Stimulated activated CD8-positive, alpha-beta memory T cell treated with anti-CD3 and anti-CD28 coated beads, Interleukin-15, amount 100 ng/mL, for 24 hours (primary cell): ENCODE data around the gene ARHGAP23.

ENCODE experiments used
- DNase-seq: peaks from one replicate; pipeline ENCODE4 v3.0.0-alpha.2; 2020; ENCODE audit warnings: low read depth

Gene ARHGAP23

DNA sequence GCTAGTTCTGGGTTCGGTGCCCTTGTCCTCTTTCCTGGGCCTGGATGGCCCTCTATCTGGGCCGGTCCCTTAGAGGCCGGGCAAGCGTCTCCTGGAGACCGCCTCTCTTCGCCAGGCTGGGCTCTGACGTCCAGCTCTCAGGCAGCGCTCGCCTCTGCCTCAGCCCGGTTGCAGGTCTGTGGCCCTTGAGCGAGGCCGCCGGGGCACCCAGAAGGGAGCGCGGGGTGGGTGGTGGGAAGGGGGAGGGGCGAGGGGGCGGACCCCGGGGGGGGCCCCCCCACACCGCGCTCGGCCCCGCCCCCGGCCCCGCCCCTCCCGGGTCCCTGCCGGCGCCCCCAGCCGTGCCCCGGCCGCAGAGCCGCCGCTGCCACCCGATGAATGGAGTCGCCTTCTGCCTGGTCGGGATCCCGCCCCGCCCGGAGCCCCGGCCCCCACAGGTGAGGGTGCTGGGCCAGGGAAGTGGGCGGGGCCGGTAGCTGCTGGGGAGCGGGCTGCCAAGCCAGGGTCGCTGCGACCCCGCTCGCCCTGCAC, at the start of gene ARHGAP23:
ARHGAP23 (plus strand) TSS at position 353 of the 531 bp plus-strand sequence; CDS start at position 375, 22 bp downstream.
- no peak for DNase-seq

DNA sequence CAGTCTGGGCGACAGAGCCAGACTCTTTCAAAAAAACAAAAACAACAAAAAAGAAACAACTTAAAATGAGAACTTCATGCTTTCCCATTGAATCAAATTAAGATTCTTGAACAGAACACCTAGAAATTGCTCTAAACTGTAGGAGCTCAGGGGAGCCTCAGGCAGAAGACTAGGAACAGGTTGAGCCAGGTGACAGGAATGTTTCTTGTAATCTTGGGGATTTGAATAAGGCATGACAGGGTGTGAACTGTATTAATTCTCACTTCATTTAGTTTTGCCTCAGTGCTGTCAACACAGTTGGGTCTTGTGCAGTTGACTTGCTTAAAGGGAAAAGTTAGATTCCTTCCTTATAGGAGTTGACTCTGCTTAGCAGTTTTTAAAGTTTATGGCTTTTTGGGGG, 48.8 kb upstream of the ARHGAP23 start:
- no peak for DNase-seq

GRCh38 chr17:38395090-38395489, 33.2 kb upstream of the ARHGAP23 start:
- no peak for DNase-seq

GRCh38 chr17:38397227-38397626, 31.0 kb upstream of the ARHGAP23 start:
- no peak for DNase-seq

GRCh38 chr17:38400286-38400685, 28.0 kb upstream of the ARHGAP23 start:
- no peak for DNase-seq

DNA sequence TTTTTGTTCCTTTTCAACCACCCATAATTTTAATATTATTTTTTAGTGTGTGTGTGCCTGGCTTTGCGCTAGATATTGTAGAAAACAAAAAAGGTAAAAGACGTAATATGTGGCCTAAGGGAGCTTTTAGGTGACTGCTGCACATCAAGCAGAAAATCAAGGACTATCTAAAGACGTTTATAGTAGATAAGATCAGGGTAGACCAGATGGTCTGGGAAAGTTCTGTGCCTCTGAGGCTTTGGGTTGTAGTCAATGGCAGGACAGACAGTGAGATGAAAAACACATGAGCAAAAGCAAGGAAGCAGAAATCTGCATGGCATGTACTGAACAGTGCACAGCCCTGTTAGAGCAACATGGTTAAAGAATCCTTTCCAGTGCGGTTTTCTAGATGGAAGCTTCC, 26.8 kb upstream of the ARHGAP23 start:
- DNase-seq: no peak

DNA sequence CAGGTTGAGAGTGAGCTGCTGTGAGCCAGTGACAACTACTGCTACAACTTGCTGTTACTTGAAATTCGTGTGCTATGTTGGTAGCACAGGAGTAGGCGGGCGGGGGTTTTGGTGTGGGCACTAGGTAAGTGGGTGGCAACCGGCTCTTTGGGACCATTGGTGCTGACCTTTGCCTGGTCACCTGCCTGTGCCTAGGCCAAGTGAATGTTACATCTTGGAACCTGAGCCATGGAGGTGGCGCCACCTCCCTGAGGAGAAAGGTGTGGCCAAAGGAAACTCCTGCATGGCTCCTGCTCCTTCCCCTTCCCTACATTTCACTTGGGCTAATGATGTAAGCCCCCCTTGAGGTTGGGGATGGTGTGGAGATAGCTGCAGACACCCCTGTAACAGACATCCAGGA, 25.4 kb upstream of the ARHGAP23 start:
- no peak for DNase-seq

DNA sequence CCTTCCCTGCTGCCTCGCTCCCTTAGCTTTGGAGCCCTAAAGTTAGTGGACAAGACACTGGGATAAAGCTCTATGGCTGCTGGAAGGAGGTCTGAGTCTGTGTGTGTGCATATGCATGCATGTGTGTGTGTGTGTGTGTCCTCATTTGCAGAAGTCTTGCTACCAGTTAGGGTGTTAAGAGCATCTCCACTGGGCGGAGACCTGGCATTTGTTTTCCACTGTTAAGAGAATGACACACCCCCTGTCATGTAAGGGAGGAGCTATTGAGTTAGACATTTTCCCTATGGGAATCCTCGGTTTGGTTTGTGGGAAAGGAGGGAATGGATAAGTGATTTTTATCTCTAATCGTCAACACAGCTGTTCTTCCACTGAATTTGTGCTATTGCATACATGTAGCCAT, 24.8 kb upstream of the ARHGAP23 start:
- no peak for DNase-seq

DNA sequence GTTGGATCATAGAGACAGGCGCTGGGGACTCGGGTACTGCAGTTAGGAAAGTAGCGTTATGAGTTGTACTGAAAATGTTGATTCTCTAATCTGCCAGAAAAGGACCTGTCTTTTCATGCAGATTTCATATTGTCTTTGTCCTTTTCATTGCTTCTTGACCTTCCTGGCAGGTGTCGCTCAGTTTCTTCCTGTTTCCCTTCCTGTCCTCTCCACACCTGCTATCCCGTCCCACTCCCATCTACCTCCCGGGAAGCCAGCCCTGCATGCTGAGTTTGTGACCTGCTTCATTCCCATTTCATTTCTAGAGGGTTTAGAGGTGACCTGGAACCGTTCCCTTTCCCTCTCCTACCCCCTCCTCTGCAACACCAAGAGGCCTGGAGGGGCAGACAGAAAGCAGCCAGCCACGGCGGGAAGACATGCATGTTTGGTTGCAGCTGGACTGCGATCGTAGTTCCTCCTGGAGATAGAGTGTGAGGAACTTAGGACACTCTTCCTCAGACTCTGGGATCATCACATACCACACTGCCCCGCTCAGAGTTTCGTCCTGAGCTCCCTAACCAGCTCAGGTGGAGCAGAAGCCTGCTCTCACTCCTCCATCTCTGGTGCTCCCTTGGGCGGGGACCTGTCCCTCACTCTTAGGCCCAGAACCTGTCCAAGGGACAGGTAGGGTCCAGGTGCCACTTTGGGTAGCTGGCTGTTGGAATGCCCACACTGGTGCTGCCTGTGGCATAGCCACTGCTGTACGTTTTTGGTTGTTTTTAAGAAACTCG, 23.9 kb upstream of the ARHGAP23 start:
- DNase-seq: no peak

- DNase-seq: no peak
Measured at GRCh38 chr17:38405654-38406053, 22.6 kb upstream of the ARHGAP23 start.

- no peak for DNase-seq
Measured at GRCh38 chr17:38410201-38410600, 18.1 kb upstream of the ARHGAP23 start.

DNA sequence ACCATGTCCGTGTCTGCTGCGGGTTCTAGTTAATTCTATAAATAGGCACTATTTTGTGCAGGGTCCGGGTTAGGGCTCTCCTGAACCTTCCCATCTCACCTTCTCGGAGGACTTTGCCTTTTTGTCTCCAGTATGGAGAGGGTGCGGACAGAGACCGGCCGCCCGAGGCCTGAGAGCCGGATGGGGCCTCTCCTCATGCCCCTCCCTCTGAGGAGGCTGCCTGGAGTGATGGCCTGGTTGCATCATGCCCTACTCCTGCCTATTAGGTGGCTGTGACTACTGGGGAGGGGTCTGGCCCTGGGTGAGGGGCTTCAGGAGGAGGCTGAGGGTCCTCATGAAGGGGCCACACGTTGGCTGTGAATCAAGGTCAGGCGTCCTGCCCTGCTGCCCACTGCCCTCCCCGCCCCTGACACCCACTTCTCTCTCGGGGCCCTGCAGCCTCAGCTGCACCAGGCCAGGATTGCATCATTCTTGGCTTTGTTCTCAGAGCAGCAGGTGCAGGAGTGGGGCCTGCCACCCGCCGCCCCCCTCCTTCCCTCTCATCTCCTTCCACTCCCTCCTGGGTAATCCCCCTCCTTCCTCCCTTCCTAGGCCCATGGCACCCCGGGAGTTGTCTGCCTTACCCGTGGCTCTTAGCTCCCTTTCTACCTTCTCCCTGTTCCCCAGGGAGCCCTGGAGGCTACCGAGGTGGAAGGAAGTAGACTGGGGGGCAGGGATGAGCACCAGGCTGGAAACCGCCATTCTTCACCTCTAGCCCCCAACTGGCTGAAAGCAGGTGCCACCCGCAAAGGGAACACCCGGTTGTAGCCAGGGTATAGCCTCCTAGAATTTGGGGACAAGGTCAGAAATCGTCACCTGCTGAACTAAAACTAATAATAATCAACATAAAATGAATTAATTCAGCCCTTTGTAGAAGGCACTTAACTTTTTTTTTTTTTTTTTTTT, 12.7 kb upstream of the ARHGAP23 start:
- no peak for DNase-seq

- no peak for DNase-seq
Measured at GRCh38 chr17:38416840-38417209, 11.4 kb upstream of the ARHGAP23 start.

- DNase-seq: no peak
Measured at GRCh38 chr17:38417210-38417951, 10.9 kb upstream of the ARHGAP23 start.

DNA sequence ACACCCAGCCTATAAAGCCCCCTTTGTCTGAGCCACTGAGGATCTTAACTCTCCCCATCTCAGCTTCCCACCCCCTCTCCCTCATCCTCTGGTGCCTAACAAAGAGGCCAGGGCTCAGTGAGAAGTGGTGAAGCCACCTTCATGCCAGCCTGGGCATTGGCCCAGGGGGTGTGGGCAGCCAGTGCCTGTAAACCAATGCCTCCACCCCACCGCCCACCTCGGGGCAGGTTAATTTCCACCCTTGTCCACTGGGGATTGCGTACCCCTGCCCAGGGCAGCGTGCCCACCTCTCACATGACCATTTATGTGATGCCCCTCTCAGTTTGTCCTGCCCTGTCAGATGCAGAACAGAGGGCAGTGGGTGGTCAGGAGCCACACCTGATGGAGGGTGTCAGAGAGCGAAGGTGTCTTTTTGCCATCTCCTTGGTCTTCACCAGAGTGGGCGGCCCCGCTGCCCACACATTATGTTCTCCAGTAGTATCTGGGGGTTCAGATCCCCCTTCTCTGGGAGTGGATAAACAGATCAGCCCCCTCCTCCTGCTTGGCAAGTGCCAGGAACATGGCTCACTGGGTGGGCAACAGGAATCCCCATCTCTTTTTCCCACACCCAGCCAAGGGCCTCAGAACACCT, 10.1 kb upstream of the ARHGAP23 start:
- DNase-seq: no peak

- DNase-seq: no peak
Measured at GRCh38 chr17:38418693-38419507, 9.4 kb upstream of the ARHGAP23 start.

GRCh38 chr17:38419508-38419981, 8.7 kb upstream of the ARHGAP23 start:
- DNase-seq: no peak

DNA sequence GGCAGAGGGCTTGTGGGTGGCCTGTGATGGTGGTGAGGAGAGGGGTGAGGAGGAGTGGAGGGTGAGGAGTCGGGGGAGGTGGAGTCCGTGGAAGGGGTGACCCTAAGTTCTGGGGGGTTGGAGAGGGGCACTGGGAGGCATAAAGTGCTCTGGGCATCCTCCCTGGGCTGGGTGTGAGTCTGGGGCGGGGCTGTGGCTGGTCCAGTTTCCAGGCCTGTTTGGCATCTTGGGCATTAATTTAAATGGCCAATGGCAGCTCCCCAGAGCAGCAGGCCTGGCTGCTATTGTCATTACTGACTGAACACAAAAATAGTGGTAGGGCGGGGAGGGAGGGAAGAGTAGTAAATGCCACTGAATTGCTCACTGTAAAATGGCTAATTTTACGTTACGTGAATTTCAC, 7.7 kb upstream of the ARHGAP23 start:
- DNase-seq: no peak

DNA sequence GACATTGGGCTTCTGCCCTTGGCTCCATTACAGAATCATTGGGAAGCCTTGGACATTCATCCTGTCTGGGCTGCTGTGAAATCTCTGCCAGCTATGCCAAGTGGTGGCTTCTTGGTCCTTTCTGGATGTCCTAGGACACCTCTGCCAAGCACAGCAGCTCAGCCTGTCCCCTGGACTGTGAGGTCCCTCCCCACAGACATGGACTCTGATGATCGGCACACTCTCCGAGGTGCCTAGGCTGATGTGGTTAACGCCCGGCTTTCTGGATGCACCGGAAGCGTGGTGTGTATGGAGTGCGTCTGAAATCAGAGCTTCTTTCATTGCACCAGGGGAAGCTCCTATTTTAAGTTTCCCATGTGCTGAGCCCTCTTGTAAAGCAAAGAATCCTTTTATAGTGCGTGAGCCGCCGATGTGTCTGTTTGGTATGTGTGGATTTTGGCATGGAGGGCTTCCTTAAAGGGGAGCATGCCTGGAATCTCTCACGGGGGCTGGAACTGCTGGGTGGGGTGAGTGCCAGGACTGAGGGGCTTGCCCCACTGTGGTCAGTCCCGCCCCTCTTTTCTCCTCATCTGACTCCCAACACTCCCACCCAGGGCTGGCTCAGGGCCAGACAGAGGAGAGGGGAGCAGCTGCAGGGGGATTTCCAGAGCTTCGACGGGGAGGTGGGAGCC, 7.0 kb upstream of the ARHGAP23 start:
- DNase-seq: no peak
